Activated naive CD8-positive, alpha-beta T cell treated with anti-CD3 and anti-CD28 coated beads, Interleukin-2, amount 50 U/mL, for 16 hours (primary cell): Measurements from ENCODE around the gene CCT6B.
"Not testable (repeated sequence)": the region's sequence is repeated elsewhere in the genome, so short reads cannot be mapped to it uniquely, and the experiment has no call there.

ENCODE experiments used
- DNase-seq: peaks from one replicate; pipeline ENCODE4 v3.0.0-alpha.2; 2020; ENCODE audit warnings: low read depth, low spot score

CCT6B gene

DNA sequence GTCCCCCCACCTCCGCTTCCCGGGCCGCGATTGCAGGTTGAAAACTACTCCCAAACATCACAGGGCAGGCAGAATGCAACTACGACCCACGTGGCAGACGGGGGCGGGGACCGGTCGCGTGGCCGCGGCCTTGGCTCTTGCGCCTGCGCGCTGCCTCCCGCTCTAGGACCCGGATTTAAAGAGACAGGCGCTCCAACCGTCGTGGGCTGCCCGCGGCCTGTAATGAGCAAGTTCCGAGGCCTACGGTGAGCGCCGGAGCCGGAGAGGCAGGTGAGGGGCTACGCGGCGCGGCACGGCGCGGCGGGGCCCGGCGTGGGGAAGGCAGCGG lies 19.1 kb upstream of the CCT6B start, which contains the start of gene LIG3:
LIG3 (plus strand) TSS at position 160 of the 328 bp plus-strand sequence. CDS start 2,494 bp downstream, outside the sequence.
- DNase-seq = peak; percentile 84

DNA sequence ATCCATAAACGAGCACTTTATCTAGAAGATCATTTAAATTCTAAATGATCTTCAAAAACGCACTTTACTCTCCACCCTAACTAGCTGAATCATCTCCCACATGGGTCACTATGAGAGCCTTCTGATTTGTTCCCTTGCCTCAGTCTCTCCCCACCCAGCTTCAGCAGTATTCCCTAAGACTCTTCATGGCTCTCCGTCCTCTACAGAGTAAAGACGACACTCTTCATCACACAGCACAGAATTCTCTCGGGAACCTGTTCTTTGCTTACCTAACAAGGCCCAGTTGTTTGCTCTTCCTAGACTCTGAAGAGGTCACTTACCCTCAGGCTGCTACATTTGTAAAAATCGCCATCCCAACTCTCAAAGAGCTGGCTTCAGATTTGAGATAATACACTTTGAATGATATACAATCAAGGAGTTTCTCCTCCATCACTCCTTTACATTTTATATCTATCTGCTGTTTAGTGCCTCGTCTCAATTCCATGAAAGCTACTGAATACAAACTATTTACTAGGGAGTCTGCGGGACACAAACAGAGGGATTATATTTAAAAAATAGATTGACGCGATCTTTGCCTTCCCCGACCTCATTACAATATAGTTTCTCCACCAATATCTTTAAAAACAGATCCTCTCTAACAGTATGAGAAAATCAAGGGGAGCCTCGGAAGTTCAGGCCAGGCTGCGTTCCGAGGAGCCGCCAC lies 18.5 kb upstream of the CCT6B start:
- no peak for DNase-seq

DNA sequence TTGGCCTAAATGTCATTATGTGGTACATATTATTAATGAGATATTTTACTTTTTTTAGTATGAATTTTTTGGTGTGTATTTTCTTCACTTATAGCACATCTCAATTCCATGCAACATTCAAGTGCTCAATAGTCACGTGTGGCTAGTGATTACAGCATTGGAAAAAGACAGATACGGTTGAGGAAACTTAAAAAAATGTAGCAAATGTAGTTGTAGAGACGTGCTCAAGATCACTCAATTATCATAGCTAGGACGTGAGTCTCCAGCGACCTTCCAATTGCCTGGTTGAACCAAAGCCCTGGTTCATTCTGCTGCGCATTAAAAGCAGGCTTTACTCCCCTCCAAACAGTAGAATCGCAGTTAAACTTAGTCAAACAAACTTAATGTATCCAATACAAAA lies 17.9 kb upstream of the CCT6B start:
- DNase-seq = no peak

DNA sequence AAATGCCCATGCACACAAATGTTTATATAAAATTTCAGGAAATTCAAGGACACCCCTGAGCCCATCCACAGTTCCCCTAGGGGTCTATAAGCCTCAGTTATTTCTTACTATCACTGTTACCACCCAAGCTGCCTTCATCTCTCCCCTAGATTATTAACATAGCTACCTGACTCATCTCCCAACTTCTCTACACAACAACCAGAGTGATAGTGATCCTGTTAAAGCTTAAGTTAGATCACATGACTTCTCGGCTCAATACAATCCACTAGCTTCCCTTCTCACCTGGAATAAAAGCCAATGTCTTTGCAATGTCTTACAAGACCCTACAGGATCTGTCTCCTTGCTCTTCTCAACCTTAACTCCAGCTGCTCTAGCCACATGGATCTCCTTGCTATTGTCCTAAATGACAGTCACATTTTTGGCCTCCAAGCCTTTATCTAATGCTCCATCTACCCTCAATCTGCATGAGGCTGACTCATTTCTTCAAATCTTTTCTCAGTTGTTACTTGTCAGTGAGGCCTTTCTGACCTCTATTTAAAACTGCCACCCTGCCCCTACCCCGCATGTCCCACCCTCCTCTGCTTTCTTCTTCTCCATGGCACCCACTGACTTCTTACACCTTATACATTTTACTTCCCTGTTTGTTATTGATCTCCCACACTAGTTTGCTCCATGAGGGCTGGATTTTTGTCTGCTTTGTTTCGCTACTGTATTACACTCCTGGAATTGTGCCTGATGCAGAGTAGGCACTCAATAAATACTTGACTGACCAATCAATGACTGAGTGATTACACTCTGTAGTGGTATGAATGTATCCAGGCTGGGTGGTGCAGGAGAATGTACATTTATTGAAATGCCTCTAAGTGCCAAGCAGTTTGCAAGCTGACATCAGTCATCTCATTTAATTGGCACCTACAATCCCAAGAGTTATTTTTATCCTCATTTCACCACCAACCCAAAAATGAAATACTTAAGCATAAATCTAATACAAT lies 13.8 kb upstream of the CCT6B start:
- DNase-seq = no peak

DNA sequence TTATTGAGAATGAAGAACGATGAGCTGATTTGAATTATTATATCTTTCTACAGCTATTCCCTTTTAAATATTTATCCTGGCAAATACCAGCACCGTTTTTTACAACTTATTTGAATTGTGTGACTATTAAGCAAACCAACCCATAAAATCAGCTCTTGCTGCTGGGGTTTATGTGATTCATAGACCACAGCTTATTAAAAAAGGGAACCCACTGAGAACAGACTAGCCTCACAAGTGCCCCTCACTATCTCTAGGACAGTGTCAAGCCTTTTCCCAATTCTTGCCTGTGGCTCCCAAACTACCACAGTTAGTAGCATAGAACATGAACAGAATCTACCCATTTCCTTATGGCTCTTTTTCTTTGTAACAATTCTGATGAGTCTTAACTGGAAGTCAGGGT lies 12.9 kb upstream of the CCT6B start:
- no peak for DNase-seq

DNA sequence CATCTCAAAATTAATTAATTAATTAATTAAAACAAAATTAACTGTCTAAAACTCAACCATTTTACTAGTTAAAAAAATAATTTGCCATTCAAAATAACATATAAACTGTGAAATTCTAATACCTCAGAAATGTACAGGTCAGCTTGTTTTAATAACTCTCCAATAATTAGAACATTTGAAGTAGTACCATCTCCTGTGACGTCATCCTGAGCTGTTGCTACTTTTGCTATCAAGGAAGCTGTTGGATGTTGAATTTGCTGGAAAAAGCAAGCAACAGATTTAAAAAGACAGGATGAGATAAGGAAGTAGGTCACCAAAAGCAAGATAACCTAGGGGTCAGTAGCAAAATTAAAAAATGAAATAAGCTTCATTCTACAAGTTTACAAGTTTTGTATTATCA lies 2.8 kb downstream of the CCT6B start:
- no peak for DNase-seq

DNA sequence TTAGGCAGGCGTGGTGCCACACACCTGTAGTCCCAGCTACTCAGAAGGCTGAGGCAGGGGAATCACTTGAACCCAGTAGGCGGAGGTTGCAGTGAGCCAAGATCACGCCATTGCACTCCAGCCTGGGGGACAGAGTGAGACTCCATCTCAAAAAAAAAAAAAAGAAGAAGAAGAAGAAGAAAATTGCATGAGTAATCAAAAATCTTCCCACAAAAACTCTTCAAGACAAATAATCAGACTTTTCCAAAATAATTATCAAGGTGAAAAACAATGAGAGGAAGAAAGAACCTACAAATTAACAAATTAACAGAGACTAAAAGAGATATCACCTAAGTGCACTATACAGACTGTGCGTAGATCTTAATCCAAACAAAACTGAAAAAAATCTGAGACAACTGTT lies 10.5 kb downstream of the CCT6B start:
- not testable (repeated sequence) for DNase-seq

DNA sequence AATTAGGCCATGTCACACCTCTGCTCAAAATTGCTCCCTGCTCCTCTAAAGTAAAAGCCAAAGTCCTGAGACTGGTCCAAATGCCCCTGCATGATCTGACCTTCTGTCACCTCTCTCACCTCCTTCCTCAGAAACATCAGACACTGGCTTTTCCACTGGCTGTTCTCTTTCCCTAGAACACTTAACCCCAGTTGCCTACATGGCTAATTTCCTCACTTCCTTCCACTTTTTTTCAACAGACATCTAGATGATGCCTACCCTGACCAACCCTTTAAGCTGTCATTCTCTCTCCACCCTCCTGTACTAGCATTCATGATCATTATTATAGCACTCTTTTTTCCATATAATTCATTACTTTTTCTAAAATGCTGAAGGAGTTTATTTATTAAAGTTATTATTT lies 31.0 kb downstream of the CCT6B start:
- DNase-seq = no peak

DNA sequence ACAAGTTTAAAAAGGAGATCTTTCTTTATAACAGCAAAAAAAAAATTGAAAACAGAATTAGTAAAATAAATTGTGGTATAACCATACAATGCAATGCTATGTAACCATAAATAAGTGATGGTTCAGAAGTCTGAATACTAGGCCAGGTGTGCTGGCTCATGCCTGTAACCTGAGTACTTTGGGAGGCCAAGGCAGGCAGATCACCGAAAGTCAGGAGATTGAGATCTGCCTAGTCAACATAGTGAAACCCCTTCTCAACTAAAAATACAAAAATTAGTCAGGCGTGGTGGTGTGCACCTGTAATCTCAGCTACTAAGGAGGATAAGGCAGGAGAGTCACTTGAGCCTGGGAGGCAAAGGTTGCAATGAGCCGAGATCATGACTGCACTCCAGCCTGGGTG lies 34.6 kb downstream of the CCT6B start:
- DNase-seq = no peak

DNA sequence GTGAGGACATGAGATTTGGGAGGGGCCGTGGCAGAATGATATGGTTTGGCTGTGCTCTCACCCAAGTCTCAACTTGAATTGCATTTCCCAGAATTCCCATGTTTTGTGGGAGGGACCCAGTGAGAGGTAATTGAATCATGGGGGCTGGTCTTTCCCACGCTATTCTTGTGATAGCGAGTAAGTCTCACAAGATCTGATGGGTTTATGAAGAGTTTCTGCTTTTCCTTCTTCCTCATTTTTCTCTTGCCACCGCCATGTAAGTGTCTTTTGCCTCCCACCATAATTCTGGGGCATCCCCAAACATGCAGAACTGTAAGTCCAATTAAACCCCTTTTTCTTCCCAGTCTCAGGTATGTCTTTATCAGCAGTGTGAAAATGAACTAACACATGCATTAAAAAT lies 40.6 kb downstream of the CCT6B start:
- DNase-seq = no peak

DNA sequence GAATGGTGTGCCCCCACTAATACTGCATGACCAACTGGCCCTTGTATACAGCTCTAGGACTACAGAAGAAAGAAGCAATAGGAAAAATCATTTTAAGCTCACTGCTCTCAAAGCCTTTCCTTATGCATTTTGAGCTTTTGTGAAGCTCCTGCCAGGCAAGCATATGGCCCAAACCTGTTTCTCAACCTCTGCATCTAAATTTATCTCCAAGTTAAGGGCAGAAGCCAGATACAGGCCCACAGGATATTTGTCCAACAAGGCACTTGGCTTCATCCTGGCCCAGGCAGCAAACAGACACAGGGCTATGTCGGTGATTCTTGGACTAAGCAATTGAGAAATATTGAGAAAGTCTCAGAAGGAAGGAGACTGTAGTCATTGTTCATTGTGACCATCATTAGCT lies 43.9 kb downstream of the CCT6B start:
- DNase-seq = no peak

DNA sequence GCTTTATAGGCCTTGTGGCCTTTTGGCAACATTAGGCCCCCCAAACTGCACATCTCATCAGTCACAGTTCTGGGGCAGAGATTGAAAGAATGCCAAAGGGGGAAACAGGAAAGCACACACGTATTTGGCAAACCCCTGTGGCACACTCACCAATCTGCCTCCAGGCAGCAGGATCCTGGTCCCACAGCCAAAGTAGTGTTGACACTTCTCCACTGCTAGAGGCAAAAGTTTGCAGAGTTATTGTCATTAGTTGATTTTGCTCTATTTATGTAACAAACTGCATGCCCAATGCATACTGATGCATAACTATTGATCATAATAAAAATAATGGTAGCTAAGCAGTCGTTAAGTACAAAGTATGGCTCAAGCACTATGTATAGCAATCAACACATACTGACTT lies 45.1 kb downstream of the CCT6B start:
- no peak for DNase-seq

DNA sequence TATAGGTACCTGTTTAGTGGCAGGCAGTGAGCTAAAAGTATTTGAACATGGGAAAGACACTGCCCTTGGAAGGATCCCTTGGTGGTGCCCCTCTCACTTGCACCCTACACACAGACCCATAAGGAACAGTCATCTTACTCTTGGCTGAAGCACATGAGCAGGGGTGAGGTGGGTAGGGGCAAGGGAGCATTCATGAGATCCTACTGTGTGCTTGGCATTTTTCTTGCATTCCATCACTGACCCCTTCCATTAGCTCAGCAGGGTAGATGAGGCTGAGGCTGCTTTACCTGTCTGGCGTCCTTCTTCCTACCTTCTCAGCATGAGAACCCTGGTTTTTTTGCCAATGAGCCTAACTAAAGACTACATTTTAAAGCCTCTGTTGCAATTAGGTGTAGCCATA lies 48.3 kb downstream of the CCT6B start:
- DNase-seq = no peak

DNA sequence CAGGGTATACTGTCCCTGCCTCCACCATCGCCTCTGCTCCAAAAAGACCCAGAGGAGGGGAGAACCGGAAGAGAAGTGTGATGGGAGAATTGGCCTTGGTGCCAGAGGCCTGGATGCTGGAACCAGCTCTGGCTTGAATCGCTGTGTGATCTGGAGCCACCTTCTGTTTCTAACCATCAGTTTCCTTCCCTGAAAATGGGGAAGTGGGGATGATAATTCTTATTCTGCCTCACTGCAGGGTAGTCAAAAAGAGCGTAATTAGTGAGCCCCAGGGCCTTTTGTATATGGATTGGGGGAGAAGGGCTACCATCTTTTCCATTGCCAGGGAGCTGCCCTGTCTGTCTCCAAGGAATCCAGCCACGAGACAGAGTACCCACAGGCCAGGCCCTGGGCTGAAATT lies 52.2 kb downstream of the CCT6B start:
- DNase-seq = no peak

DNA sequence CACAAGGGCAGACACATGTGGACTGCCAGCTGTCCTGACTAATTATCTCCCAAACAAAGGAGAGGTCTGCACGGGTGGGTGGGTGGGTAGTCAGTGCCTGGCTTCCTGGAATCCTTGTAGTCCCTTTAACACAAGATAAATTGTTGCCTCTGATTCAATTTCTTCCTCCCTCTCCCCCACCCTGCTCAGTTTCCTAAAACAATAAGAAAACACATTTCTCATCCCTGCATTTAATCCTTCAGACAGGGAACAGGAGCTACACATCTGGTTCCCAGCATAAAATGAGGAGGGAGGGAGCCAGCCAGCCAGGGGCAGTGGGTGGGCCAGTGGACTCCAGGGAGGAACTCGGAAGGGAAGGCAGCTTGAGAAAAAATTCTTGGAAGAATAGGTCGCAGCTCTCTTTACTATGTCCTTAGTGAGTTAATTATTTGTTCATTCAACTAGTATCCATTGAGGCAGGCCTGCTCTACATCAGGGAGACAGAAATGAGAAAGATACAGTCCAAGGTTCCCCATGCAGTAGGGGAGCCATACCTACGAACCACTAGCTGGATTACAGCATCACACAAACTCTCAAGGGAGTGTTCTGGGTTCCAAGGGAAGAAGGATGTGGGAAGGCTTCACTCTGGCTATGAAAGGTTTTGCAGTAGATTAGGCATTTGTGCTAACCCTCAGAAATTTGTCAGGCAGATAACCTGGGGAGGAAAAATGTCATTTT lies 58.3 kb downstream of the CCT6B start:
- DNase-seq = no peak

DNA sequence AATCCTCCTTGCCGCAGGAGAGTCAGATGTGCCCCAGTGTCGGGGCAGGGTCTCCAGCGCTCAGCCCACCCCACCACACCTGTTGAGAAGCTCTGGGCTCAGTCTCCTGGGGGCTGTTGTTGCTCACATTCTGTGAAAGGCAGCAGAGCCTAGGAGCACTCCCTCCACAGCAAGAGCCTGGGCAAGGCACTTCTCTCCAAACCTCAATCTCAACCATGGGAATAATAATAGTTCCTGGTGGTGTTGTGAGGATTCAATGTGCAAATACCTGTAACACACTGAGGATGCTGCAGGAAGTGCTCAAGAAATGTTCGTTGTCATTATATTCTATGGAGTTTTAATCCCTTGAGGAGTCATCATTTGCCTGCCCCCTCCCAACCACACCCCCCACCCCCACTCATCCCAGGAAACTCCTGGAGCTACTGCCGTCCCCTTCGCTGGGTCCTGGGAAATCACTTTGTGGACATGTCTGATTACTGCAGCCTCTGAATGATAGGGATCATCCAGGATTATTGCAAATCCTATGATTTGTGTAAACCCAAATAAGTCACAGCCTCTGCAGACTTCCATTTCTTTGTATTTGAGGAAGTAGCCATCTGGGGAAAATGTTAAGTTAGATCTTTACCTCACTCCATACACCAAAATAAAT lies 61.5 kb downstream of the CCT6B start:
- DNase-seq = no peak

DNA sequence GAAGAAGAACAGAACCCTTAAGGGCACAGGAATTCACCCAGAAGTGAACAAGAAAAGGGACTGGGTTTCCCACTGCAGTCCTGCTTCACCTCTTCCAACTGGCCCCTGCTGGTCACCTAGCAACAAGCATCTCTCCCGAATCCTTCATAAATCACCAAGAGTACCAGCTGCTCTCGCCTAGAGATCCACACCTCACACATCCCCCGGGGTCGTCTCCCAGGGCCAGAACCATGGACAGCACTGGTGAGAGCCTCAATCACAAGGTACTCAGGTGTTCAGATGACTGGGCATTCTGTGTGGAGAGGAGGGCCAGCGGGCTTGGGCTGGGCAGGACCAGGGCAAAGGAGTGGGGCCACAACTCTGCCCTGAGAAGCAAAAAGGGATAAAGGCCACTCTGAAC lies 65.9 kb downstream of the CCT6B start:
- DNase-seq = no peak

DNA sequence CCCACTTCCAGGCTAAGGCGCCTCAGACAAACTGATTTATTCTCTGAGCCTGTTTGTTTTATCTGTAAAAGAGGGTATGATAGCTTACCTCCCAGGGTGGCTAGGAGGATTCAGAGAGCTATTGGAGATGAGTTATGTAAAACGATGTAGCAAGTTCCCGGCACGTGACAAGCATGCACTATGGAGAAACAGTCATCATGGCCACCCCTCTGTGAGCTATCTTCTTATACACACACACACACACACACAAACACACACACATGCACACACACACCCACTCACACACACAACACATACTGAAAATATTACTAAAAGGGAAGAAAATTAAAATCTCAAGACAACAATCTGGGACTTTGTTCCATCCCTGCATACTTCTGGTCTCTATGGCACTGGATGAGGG lies 66.3 kb downstream of the CCT6B start:
- DNase-seq = no peak

DNA sequence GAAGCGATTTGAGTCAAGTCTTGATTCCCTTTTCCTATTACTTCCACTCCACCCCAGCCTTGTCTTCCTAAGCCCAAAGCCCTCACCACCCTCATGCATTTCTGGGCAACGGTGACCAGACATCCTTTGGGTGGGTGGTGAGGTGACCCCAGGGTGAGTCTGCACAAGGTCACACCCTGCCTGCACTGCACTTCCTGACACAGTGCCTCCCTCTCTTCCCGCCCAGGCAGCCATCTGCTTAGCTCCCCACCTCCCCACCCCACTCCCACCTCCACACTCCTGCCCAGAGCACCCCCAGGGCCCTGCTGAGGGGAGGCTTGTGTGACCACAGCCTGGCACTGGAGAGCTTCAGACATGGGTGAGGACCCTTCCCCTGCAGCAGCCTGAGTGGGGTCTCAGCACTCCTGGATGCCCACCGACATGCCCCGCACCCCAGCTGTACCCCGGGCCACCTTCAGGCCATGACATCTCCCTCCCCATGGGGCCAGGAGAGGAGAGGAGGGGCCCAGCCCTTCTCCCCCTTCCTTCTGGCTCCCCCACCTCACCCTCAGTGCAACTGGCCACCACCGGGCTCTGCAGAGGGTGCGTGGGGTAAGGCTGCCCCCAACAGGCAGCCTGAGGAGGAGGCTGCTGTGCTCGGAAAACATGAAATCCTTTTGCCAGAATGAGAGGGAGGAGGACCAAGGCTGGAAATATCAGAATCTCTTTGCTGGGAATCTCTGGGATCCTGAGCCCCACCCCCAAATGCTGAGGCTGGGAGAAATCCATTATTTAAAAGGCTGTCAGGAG lies 68.6 kb downstream of the CCT6B start:
- no peak for DNase-seq

DNA sequence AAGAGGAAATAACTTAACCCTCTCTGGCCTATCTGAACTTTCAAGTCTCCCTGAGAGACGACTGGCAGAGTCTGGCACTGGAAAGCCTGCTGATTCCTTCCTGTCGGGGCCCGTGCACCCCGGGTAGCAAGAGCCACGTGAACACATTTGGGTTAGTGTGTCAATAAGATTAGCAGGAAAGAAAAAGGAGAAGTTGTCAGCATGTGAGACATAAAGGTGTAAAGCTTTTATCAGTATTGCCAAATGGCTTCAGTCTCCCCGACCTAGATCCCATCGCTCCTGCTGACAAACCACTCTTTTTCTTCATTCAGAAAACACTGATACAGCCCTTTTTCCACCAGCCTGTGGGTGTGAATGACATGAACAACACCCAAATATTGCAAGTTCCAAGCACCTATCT lies 74.4 kb downstream of the CCT6B start:
- no peak for DNase-seq

DNA sequence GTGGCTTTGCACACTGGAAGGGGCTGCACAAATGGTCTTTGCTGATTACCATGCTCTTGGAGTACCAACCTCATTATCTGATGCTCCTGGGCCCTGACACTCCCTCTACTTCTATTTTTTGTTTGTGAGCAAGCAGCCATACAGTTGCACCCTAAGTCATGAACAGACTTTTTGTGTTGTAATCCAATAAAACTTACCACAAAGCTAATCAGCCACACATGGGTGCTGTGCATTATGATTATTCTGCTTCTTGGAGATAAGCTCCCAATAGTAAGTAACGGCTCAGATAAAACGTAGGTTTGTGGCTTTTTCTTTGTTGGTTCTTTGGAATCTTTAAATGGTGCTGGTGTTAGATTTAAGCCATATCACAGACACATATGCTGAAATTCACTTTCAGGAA lies 76.2 kb downstream of the CCT6B start:
- no peak for DNase-seq
